SU-DHL-6 (cell line): ENCODE data around the gene DIAPH3.

ENCODE experiments used
- CTCF ChIP-seq: fragments of 200-600 bp; sonication (generic); IDR thresholded peaks from one replicate; pipeline ENCODE4 v1.5.1; 2017; ENCODE audit warnings: antibody characterized with exemption, mild to moderate bottlenecking, low read length, moderate library complexity; ENCODE audit not compliant: insufficient read depth, poor library complexity, severe bottlenecking
- EZH2phosphoT487 ChIP-seq: fragments of 200-600 bp; sonication (generic), shearing (Covaris generic); conservative IDR thresholded peaks from 2 replicates; pipeline ENCODE4 v1.6.1; 2018; ENCODE audit warnings: mild to moderate bottlenecking, antibody characterized with exemption, low read length, moderate library complexity, mixed read lengths

DNA sequence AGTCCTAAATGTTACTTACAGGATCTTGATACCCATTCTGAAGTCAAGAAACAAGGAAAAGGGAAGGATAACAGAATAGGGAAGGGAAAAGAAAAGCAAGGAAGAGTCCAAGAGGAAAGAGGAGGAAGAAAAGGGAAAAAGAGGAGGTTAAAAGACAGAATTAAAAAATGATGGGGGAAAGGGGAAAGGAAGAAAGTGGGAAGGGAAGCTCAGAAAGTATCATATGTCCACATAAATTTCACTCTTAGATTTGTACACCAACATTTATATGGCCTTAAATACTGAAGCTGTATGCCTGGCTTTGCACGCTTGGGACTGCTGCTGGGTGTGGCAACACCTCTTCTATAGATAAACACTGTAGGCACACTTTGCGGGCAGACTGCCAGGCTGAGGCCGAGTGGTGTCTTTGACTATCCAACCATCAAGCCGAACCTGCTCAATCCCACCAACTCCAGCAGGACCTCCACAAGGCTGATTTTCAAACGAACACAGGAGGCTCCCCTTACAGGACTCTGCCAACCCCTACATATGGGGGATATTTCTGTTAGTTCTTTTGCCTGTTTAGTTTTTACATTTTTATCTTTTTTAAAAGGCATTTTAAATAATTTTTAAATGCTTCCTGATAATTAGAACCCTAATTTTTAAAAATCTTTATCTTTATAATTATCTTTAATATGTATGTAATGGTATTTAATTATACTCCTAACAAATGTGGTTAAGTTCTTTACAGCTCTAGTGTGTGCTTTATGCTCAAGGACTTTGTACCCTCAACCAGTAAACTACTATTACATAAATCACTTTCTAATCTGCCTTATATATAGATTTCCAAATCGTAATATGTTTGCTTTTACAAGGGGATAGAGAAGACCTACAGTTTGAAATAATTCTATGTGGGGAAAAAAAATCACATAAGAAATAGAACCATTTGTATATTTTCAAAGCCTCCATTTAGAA lies 154.2 kb downstream of the DIAPH3 start:
- TF ChIP-seq CTCF: no peak
- TF ChIP-seq EZH2phosphoT487: no peak
